GM12873 (cell line): Measurements from ENCODE around the gene GNA15.

Experiments used
- TF ChIP-seq, protein P1 (sequence below): IDR thresholded peaks from 2 replicates; pipeline ENCODE4 v1.5.1; 2012; ENCODE audit warnings: low read depth, mild to moderate bottlenecking, moderate library complexity, low read length, control low read depth; ENCODE audit not compliant: insufficient read depth; ENCODE audit errors: missing control alignments

GNA15 gene

DNA sequence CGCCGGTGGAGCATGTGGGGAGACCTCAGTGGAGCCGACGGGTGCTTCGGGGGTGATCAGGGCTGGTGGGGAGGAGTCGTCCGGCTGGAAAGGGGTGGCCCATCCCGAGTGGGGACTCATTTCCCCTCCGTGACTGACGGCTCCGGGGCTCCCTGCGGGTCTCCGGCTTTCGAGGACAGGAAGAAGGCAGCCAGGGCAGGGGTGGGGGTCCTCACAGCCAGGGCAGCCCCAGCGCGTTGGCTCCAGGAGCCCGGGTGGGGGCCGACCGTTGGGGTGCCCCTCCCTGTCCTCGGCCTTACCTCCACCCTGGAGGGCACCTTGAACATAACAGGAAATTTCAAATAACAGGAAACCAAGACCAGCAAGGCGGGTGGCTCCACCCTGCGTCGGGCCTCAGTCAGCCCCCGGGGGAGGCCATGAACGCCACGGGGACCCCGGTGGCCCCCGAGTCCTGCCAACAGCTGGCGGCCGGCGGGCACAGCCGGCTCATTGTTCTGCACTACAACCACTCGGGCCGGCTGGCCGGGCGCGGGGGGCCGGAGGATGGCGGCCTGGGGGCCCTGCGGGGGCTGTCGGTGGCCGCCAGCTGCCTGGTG is 42.6 kb downstream of the GNA15 start, which contains the start of gene S1PR4:
Gene S1PR4 (plus strand): TSS at position 393 of the 596 bp plus-strand sequence. CDS start 24 bp downstream, at position 417.
- TF ChIP-seq, protein P1, sequence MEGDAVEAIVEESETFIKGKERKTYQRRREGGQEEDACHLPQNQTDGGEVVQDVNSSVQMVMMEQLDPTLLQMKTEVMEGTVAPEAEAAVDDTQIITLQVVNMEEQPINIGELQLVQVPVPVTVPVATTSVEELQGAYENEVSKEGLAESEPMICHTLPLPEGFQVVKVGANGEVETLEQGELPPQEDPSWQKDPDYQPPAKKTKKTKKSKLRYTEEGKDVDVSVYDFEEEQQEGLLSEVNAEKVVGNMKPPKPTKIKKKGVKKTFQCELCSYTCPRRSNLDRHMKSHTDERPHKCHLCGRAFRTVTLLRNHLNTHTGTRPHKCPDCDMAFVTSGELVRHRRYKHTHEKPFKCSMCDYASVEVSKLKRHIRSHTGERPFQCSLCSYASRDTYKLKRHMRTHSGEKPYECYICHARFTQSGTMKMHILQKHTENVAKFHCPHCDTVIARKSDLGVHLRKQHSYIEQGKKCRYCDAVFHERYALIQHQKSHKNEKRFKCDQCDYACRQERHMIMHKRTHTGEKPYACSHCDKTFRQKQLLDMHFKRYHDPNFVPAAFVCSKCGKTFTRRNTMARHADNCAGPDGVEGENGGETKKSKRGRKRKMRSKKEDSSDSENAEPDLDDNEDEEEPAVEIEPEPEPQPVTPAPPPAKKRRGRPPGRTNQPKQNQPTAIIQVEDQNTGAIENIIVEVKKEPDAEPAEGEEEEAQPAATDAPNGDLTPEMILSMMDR = no peak

DNA sequence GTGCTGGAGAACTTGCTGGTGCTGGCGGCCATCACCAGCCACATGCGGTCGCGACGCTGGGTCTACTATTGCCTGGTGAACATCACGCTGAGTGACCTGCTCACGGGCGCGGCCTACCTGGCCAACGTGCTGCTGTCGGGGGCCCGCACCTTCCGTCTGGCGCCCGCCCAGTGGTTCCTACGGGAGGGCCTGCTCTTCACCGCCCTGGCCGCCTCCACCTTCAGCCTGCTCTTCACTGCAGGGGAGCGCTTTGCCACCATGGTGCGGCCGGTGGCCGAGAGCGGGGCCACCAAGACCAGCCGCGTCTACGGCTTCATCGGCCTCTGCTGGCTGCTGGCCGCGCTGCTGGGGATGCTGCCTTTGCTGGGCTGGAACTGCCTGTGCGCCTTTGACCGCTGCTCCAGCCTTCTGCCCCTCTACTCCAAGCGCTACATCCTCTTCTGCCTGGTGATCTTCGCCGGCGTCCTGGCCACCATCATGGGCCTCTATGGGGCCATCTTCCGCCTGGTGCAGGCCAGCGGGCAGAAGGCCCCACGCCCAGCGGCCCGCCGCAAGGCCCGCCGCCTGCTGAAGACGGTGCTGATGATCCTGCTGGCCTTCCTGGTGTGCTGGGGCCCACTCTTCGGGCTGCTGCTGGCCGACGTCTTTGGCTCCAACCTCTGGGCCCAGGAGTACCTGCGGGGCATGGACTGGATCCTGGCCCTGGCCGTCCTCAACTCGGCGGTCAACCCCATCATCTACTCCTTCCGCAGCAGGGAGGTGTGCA is 43.3 kb downstream of the GNA15 start:
- TF ChIP-seq, protein P1 = no peak

DNA sequence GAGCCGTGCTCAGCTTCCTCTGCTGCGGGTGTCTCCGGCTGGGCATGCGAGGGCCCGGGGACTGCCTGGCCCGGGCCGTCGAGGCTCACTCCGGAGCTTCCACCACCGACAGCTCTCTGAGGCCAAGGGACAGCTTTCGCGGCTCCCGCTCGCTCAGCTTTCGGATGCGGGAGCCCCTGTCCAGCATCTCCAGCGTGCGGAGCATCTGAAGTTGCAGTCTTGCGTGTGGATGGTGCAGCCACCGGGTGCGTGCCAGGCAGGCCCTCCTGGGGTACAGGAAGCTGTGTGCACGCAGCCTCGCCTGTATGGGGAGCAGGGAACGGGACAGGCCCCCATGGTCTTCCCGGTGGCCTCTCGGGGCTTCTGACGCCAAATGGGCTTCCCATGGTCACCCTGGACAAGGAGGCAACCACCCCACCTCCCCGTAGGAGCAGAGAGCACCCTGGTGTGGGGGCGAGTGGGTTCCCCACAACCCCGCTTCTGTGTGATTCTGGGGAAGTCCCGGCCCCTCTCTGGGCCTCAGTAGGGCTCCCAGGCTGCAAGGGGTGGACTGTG is 44.0 kb downstream of the GNA15 start:
- TF ChIP-seq, protein P1 = no peak

DNA sequence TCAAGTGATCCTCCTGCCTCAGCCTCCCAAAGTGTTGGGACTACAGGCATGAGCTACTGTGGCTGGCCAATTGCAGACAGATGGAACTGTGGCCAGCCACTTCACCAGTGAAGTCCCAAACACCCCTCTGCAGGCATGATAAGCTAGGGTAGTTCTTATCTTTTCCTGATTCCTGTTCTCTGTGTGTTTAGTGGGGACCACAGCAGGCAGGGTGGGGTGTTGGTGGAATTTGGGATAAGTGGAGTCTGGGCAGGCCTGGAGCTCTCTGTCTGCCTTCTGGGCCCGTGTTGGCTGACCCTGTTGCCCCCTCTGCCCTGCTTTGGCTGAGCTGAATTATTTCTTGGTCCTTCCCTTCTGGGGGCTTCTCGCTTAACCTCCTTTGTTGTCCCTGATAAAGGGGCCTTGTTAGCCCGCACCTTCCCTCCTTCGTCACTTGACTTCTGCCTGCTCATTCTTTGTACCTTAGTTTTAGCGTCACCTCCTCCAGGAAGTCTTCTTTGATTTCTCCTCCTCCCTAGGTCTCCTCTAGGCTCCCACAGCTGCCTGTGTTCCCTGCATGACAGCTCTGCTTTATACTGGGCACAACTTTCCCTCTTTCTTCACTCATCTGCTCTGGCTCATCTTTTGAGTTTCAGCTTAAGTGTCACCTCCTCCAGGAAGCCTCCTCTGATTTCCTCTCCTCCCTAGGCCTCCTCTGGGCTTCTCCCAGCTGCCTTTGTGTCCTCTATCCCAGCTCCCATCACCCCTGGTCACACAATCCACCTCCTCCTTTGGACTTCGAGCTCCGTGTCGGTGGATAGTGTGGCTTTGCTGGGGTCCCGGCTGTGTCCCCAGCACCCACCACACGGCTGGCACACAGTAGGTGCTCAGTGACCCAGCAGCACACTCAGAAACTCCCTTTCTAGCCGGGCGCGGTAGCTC is 48.1 kb downstream of the GNA15 start:
- TF ChIP-seq, protein P1 = no peak

DNA sequence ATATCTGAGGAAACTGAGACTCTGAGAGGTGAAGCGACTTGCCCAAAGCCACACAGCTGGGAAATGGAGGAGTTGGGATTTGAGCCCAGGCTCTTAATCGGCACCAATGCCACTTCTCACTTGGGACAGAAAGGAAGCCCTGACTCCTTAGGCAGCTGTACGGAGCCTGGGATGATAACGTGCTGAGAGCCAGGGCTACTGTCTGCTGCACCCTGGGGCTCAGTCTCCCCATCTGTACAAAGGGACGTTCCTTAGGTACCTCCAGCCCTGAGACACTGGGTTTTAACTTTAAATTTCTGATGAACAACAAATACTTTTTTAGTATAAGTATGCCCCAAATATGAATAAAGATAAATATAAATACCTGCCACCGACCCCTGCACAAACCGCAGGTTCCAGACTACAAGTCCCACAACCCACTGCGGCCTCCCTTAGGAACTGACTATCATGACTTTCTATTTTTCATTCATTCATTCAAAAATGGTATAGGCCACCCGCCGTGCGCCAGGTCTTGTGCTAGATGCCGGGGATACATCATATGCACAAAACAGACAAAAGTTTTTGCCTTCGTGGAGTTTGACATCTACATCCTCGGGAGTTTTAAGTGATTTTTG is 49.1 kb downstream of the GNA15 start:
- TF ChIP-seq, protein P1 = no peak

DNA sequence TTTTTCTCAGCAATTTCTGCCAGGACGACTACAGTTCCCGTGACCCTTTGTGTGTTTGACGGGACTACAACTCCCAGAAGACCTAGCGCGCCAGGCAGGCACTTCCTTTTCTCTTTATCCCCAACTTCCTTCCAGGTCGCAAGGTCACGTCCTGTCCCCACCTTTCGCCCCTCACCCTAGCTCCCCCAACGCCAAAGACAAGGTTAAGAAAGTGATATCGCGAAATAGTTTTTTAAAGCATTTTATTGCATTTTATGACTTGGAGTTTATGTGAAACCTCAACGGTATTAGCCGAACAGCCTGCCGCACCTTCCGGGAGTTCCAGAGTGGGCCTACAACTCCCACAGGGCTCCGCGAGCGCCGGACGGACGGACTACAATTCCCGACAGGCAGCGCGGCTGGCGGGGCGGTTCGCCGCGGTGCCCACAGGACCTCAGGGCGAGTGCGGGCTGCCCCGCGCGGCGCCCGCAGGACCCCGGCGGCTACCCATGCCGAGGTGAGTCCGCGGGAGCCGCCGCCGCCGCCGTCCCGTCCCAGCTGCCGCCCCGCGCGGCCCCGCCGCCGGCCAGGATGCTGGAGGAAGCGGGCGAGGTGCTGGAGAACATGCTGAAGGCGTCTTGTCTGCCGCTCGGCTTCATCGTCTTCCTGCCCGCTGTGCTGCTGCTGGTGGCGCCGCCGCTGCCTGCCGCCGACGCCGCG is 49.8 kb downstream of the GNA15 start, which contains the start of gene NCLN:
Gene NCLN (plus strand): TSS at position 470 of the 699 bp plus-strand sequence. CDS start 101 bp downstream, at position 571.
- TF ChIP-seq, protein P1 = no peak
